ENCODE measurements around the gene TUBB3. TPM values are rescaled to one million over a fixed set of nuclear protein-coding genes. Genes with fewer than 3 reads are reported as not detected.

TUBB3 gene
- total RNA-seq, 1 experiment from 2014 or later, result 79.6 TPM

GRCh38 chr16:89893642-89894548 is 29.2 kb upstream of the TUBB3 start:
- CTCF ChIA-PET, result no interaction called here
- Histone ChIP-seq H3K27ac (no peak overlapping the region), H4K20me1 (ENCODE audit: insufficient read depth) (peaks cover 17% of the 10 kb centered on the region), H3K36me3 (ENCODE audit: low read depth) (peaks cover 16% of the 10 kb centered on the region), H3K4me2 (no peak overlapping the region), H3F3A (ENCODE audit: insufficient read depth, low read depth) (no peaks in the 10 kb centered on the region; the same call in 1 of the 2 replicates), H3K4me1 (replicated peaks; ENCODE audit: insufficient read depth) (no peaks in the 10 kb centered on the region), H3K9me2 (ENCODE audit: insufficient read depth) (no peaks in the 10 kb centered on the region), H3K79me2 (ENCODE audit: low read depth) (no peaks in the 10 kb centered on the region), H3K4me3 (no peak overlapping the region), H2AFZ (no peak overlapping the region), H3K9me3 (ENCODE audit: insufficient read depth, low read depth) (no peaks in the 10 kb centered on the region), H3K27me3 (ENCODE audit: insufficient read depth, low read depth) (no peaks in the 10 kb centered on the region)
- BruUV-seq (replicated peaks), result no TSS peak
- intact Hi-C loops (cut with micrococcal nuclease; ENCODE audit: unreplicated experiment), result no loop called here
- POLR2A ChIA-PET (ENCODE audit: unreplicated experiment), result interaction anchor here (0.6 kb wide), 1 partner anchor 188 kb away, joined by 7 read pairs; no protein-coding TSS in a partner anchor
- TF ChIP-seq, protein P1, sequence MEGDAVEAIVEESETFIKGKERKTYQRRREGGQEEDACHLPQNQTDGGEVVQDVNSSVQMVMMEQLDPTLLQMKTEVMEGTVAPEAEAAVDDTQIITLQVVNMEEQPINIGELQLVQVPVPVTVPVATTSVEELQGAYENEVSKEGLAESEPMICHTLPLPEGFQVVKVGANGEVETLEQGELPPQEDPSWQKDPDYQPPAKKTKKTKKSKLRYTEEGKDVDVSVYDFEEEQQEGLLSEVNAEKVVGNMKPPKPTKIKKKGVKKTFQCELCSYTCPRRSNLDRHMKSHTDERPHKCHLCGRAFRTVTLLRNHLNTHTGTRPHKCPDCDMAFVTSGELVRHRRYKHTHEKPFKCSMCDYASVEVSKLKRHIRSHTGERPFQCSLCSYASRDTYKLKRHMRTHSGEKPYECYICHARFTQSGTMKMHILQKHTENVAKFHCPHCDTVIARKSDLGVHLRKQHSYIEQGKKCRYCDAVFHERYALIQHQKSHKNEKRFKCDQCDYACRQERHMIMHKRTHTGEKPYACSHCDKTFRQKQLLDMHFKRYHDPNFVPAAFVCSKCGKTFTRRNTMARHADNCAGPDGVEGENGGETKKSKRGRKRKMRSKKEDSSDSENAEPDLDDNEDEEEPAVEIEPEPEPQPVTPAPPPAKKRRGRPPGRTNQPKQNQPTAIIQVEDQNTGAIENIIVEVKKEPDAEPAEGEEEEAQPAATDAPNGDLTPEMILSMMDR (conservative IDR thresholded peaks at IDR 0.05), result no peak
- TF ChIP-seq EZH2 (IDR thresholded peaks at IDR 0.05; ENCODE audit: low read depth), result no peak
- no peak for DNase-seq

DNA sequence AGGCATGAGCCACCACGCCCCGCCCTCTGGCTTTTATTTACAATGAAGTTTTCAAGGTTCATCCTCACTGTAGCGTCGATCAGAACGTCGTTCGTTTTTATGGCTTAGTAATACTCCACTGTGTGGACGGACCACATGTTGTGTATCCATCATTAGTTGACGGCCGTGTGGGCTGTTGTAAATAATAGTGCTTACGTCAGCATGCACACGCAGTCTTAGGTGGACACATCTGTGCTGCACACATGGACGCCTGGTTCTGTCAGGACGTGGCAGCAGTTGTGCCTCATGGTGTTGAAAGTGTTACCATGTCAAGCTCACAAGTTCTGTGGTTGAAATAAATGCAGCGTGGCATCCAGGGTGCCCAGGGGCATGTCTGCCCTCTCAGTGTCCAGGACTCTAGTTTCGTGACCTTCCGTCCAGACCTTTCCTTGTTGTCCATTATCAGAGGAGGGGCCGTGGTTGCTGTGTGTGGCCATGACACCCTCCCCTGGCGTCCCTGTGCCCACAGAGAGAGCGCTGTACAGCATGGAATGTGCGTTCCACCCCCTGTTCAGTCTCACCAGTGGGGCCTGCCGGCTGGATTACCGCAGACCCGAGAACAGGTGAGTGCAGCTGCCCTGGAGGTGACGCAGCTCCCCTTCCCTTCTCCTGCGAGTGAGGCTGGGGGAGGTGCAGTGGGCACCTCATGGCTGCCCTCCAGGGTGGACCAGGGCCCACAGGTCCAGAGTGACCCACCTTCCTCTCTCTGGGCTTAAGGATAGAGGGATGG is 27.5 kb upstream of the TUBB3 start:
- Histone ChIP-seq H3K79me2 (ENCODE audit: low read depth) (no peaks in the 10 kb centered on the region), H4K20me1 (ENCODE audit: insufficient read depth) (peaks cover 5% of the 10 kb centered on the region; the same call in 1 of the 2 replicates), H3K9me3 (ENCODE audit: insufficient read depth, low read depth) (no peaks in the 10 kb centered on the region), H3K27me3 (ENCODE audit: insufficient read depth, low read depth) (no peaks in the 10 kb centered on the region), H3K36me3 (ENCODE audit: low read depth) (peaks cover 16% of the 10 kb centered on the region), H3K4me1 (replicated peaks; ENCODE audit: insufficient read depth) (no peaks in the 10 kb centered on the region), H3K4me3 (no peak overlapping the region), H3F3A (ENCODE audit: insufficient read depth, low read depth) (no peaks in the 10 kb centered on the region; the same call in 1 of the 2 replicates), H3K9me2 (ENCODE audit: insufficient read depth) (no peaks in the 10 kb centered on the region), H3K27ac (no peak overlapping the region), H2AFZ (no peak overlapping the region), H3K4me2 (no peak overlapping the region)
- CTCF ChIA-PET, result no interaction called here
- BruUV-seq (replicated peaks), result no TSS peak
- POLR2A ChIA-PET (ENCODE audit: unreplicated experiment), result no interaction called here
- no peak for DNase-seq
- no peak for TF ChIP-seq EZH2 (IDR thresholded peaks at IDR 0.05; ENCODE audit: low read depth)
- TF ChIP-seq, protein P1 (conservative IDR thresholded peaks at IDR 0.05), result no peak
- intact Hi-C loops (cut with micrococcal nuclease; ENCODE audit: unreplicated experiment), result no loop called here

GRCh38 chr16:89897204-89897603 is 25.9 kb upstream of the TUBB3 start:
- H3F3A ChIP-seq (ENCODE audit: insufficient read depth, low read depth), result no peaks in the 10 kb centered on the region; the same call in 1 of the 2 replicates
- no peaks in the 10 kb centered on the region for H3K4me1 ChIP-seq (replicated peaks; ENCODE audit: insufficient read depth)
- POLR2A ChIA-PET (ENCODE audit: unreplicated experiment), result no interaction called here
- no peak overlapping the region for H3K4me2 ChIP-seq
- H4K20me1 ChIP-seq (ENCODE audit: insufficient read depth), result no peaks in the 10 kb centered on the region; the same call in 1 of the 2 replicates
- no peak overlapping the region for H3K27ac ChIP-seq
- H3K36me3 ChIP-seq (ENCODE audit: low read depth), result peaks cover 12% of the 10 kb centered on the region
- CTCF ChIA-PET, result no interaction called here
- TF ChIP-seq EZH2 (IDR thresholded peaks at IDR 0.05; ENCODE audit: low read depth), result no peak
- TF ChIP-seq, protein P1 (conservative IDR thresholded peaks at IDR 0.05), result no peak
- no TSS peak for BruUV-seq (replicated peaks)
- intact Hi-C loops (cut with micrococcal nuclease; ENCODE audit: unreplicated experiment), result no loop called here
- no peaks in the 10 kb centered on the region for H3K9me3 ChIP-seq (ENCODE audit: insufficient read depth, low read depth)
- no peaks in the 10 kb centered on the region for H3K9me2 ChIP-seq (ENCODE audit: insufficient read depth)
- H3K27me3 ChIP-seq (ENCODE audit: insufficient read depth, low read depth), result no peaks in the 10 kb centered on the region
- no peak for DNase-seq
- no peaks in the 10 kb centered on the region for H3K79me2 ChIP-seq (ENCODE audit: low read depth)
- no peak overlapping the region for H3K4me3 ChIP-seq
- H2AFZ ChIP-seq, result no peak overlapping the region

Measured in PC-9 (cell line).